SK-N-SH (cell line): ENCODE measurements around the gene VWA5B2.

Source experiments
- CTCF ChIP-seq: fragments of 200-600 bp; sonication (generic); IDR thresholded peaks from 2 replicates; pipeline ENCODE4 v1.6.1; 2017; ENCODE audit warnings: antibody characterized with exemption, mild to moderate bottlenecking, moderate library complexity
- EP300 ChIP-seq, 2 experiments: IDR thresholded peaks; 2 replicates each; pipeline versions ENCODE4 v1.4.0 to v1.6.1; 2012; ENCODE audit warnings: borderline replicate concordance in 1 of 2, low read depth in 1 of 2, low read length in 1 of 2
- PBX3 ChIP-seq: IDR thresholded peaks from 2 replicates; pipeline ENCODE4; 2012
- RAD21 ChIP-seq: IDR thresholded peaks from 2 replicates; pipeline ENCODE4 v1.6.1; 2012; ENCODE audit warnings: mild to moderate bottlenecking, low read length
- RCOR1 ChIP-seq: fragments of 150-350 bp; IDR thresholded peaks from 2 replicates; pipeline ENCODE4 v1.6.1; 2017; ENCODE audit warnings: antibody characterized with exemption, low read length
- REST ChIP-seq: IDR thresholded peaks from 2 replicates; pipeline ENCODE4 v1.6.1; 2012; ENCODE audit warnings: mild to moderate bottlenecking, low read depth, low read length, moderate library complexity
- RXRA ChIP-seq: IDR thresholded peaks from 2 replicates; pipeline ENCODE4 v1.4.0; 2012; ENCODE audit warnings: low read depth, mild to moderate bottlenecking, borderline replicate concordance
- SIN3A ChIP-seq: IDR thresholded peaks from 2 replicates; pipeline ENCODE4 v1.6.1; 2012; ENCODE audit warnings: low read depth, mild to moderate bottlenecking, low read length, moderate library complexity, borderline replicate concordance
- TAF1 ChIP-seq: IDR thresholded peaks from 2 replicates; pipeline ENCODE4 v1.6.1; 2012; ENCODE audit warnings: low read depth, mild to moderate bottlenecking, low read length, moderate library complexity, borderline replicate concordance
- TEAD4 ChIP-seq: IDR thresholded peaks from 2 replicates; pipeline ENCODE4 v1.4.0; 2012; ENCODE audit warnings: mild to moderate bottlenecking, borderline replicate concordance; ENCODE audit not compliant: insufficient read depth

- no peak for TF ChIP-seq PBX3
- TF ChIP-seq CTCF, result no peak
- TF ChIP-seq TAF1, result no peak
- no peak for TF ChIP-seq RXRA
- no peak for TF ChIP-seq REST
- TF ChIP-seq RAD21, result no peak
- TF ChIP-seq TEAD4, result no peak
- no peak for TF ChIP-seq RCOR1
- no peak for TF ChIP-seq SIN3A
- no peak for TF ChIP-seq EP300 (IDR thresholded peaks at IDR 0.05; ENCODE audit: borderline replicate concordance in 1 of 2, low read depth in 1 of 2, low read length in 1 of 2)
Measured at GRCh38 chr3:184239221-184239620, 9.8 kb downstream of the VWA5B2 start.
